LNCAP (cell line): ENCODE measurements around the gene CTBP2.

Source experiments
- CTCF ChIP-seq: fragments of 450-650 bp; IDR thresholded peaks from 2 replicates; pipeline ENCODE4 v1.5.1; 2017; ENCODE audit warnings: mild to moderate bottlenecking

Gene CTBP2

GRCh38 chr10:125192005-125192404 is 31.6 kb upstream of the CTBP2 start:
- TF ChIP-seq CTCF, result no peak

GRCh38 chr10:125190946-125191345 is 30.6 kb upstream of the CTBP2 start:
- TF ChIP-seq CTCF, result no peak

GRCh38 chr10:125190414-125190813 is 30.1 kb upstream of the CTBP2 start:
- TF ChIP-seq CTCF, result no peak

GRCh38 chr10:125189162-125189561 is 28.8 kb upstream of the CTBP2 start:
- TF ChIP-seq CTCF, result no peak

GRCh38 chr10:125187238-125188194 is 27.2 kb upstream of the CTBP2 start:
- no peak for TF ChIP-seq CTCF

- TF ChIP-seq CTCF, result no peak
Measured at GRCh38 chr10:125186431-125187170, 26.2 kb upstream of the CTBP2 start.

- TF ChIP-seq CTCF, result no peak
Measured at GRCh38 chr10:125177641-125178640, 17.6 kb upstream of the CTBP2 start.
